Stimulated activated CD4-positive, alpha-beta T cell treated with anti-CD3 and anti-CD28 coated beads, Interleukin-12 subunit alpha, Interleukin-12 subunit beta, amount 100 ng/mL, for 48 hours (primary cell): ENCODE results near the gene RBFOX1.

Experiments
- DNase-seq, 3 donors: peaks; one replicate each; pipeline ENCODE4 v3.0.0-alpha.2; 2020; ENCODE audit warnings: low read depth in 2 of 3, low spot score in 1 of 3

Gene RBFOX1

DNA sequence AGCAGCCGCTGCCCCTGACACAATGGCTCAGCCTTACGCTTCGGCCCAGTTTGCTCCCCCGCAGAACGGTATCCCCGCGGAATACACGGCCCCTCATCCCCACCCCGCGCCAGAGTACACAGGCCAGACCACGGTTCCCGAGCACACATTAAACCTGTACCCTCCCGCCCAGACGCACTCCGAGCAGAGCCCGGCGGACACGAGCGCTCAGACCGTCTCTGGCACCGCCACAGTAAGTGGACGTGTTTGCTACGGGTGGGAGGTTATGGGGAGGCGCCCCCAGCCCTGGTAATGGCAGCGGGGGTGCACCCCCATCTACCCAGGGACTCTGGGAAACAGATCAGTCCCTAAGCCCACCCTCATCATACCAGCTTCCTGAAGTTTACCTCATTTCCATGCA lies 185.5 kb downstream of the RBFOX1 start:
- no peak for DNase-seq

- no peak for DNase-seq
These were observed 189.2 kb downstream of the RBFOX1 start for GRCh38 chr16:7521834-7522233.

GRCh38 chr16:7524419-7524818 lies 191.8 kb downstream of the RBFOX1 start:
- no peak for DNase-seq

DNA sequence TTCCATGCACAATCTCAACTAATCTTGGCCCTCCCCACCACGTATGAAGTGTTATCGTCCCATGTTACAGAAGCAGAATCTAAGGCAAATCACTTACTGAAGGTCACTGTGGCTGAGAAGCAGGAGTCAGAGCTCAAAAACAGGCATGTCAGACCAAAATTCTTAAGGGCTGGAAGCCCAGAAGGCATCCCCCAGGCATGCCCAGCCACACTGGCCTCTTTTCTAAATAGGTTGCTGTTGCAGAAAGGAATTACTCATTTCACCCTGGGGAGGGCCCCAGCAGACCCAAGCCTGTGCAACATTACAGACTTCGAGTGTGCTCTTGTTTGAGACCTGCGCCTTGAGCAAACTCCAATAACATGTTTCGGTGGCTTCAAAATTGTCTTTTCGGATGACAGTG lies 194.1 kb downstream of the RBFOX1 start:
- DNase-seq: no peak

- DNase-seq: no peak
These were observed 199.9 kb downstream of the RBFOX1 start for GRCh38 chr16:7532534-7532933.

GRCh38 chr16:7534749-7535148 lies 202.1 kb downstream of the RBFOX1 start:
- no peak for DNase-seq

- DNase-seq: no peak
These were observed 208.4 kb downstream of the RBFOX1 start for GRCh38 chr16:7541026-7541425.

DNA sequence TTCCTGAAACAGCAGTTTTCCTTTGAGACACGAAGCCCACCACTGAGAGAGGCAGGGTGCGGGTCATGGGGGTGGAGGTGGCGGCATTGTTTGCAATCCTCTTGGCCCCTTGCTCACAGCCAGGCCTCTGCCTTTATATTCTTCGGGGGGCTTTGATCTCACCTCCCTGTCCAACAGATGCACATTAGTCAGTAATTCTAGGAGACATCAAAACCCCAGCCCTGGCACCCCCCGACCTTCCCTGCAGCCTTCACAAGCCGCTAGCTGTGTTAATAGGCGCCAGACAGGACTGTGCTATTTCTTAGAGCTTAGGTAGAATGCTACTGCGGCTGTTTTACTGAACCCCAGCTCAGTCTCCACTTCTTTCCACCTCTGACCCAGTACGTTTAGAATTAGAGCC lies 212.6 kb downstream of the RBFOX1 start:
- DNase-seq: no peak

GRCh38 chr16:7546948-7547347 lies 214.3 kb downstream of the RBFOX1 start:
- DNase-seq: no peak

GRCh38 chr16:7547736-7548135 lies 215.1 kb downstream of the RBFOX1 start:
- no peak for DNase-seq

DNA sequence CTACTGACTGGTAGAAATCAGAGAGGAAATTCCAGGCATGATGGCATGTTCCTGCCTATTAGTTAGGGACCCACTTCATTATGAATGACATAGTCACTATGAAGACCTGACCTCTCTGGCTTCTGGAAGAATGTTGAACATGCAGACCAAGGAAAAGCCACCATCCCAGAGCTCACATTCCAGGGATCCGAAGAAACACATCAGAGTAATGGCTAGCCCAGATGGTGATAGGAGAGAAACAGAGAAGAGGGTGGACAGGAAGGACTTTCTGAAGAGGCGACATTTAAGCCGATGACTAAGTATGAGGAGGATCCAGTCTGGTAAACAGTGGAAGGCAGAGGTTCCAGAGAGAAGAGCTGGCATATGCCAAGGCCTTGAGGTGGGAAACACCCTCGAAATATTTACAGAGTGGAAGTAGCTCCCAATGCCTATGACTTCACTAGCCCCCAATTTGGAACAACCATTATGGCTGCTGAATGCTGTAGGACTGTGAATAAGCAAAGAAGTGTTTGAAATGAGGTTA lies 216.2 kb downstream of the RBFOX1 start:
- no peak for DNase-seq

DNA sequence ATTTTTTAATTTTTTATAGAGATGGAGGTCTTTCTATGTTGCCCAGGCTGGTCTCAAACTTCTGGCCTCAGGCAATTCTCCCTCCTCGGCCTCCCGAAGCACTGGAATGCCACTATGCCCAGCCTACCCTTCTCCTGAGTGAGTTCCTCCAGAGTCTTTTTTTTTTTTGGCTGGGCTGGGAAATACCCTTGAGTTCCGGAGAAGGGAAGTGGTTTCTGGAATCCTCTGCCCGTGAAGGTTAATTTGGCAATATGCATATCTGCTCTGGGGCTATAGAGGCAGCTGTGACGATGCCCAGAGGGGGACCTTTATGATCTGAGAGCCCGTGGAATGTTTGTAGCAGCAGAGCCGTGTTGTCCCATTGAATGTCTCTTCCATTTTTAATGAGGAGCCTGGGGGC lies 217.5 kb downstream of the RBFOX1 start:
- no peak for DNase-seq

GRCh38 chr16:7555459-7555858 lies 222.8 kb downstream of the RBFOX1 start:
- DNase-seq: no peak

GRCh38 chr16:7561908-7562405 lies 229.3 kb downstream of the RBFOX1 start:
- DNase-seq: no peak

- DNase-seq: no peak
These were observed 233.7 kb downstream of the RBFOX1 start for GRCh38 chr16:7566360-7566759.

- no peak for DNase-seq
These were observed 238.7 kb downstream of the RBFOX1 start for GRCh38 chr16:7571366-7571765.

DNA sequence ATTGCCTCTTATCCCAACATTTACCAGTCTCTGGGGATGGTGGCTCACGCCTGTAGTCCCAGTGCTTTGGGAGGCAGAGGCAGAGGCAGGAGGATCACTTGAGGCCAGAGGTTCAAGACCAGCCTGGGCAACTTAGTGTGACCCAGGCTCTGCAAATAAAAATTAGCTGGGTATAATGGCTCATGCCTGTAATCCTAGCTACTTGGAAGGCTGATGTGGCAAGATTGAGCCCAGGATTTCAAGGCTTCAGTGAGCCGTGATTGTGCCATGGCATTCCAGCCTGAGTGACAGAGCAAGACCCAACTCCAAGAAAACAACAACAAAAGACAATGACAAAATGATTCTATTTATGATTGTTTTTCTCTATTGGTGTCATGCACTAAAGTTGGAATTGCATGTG lies 244.9 kb downstream of the RBFOX1 start:
- DNase-seq: no peak

DNA sequence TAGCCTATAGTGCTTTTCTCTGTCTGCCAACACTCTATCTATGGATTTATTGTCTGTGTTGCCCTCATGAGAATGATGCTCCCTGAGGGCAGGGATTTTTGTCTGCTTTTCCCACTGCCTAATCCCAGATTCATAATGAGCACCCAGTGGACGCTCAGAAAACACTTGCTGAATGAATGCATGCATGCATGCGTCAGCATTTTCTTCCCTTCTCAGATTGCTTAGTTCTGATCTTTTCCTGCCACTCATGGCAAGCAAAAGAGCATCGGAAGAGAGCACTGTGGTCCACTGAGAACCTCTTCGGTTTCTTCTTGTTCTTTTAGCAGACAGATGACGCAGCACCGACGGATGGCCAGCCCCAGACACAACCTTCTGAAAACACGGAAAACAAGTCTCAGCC lies 246.8 kb downstream of the RBFOX1 start:
- no peak for DNase-seq

GRCh38 chr16:7581175-7581574 lies 248.5 kb downstream of the RBFOX1 start:
- no peak for DNase-seq

DNA sequence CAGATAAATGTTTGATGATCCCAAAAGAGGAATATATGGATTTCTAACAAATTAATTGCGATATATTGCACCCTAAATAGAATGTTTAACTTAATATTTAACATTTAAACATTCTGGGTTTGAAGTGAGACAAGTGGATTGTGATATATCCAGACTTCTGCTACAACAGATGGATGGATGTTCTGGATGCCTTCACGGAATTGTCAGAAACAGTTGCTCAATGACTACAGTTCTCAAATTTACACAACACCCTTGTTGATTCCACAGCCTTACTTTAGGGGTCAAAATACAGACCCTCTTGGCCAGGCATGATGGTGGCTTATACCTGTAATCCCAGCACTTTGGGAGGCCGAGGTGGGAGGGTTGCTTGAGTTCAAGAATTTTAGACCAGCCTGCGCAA lies 250.8 kb downstream of the RBFOX1 start:
- DNase-seq: no peak

- DNase-seq: no peak
These were observed 251.9 kb downstream of the RBFOX1 start for GRCh38 chr16:7584561-7584960.

- DNase-seq: no peak
These were observed 253.1 kb downstream of the RBFOX1 start for GRCh38 chr16:7585705-7586104.

- no peak for DNase-seq
These were observed 258.3 kb downstream of the RBFOX1 start for GRCh38 chr16:7590934-7591333.

DNA sequence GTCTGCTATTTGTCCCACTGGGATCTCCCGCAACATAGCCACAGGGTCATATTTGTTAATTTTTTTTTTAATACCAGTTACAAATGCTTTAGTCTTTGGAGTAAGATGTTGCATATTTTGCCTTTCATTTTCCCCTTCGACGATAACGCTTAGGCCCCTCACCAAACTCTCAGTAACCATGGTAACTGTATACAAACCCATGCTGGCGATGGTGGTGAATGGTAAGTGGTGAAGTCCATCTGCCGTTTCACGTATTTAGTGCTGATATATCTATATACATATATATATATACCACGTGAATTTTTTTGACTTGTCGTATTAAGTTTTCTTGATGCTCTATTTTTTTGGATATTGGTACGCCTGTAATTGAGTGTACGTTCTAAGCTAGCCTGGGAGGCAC lies 263.7 kb downstream of the RBFOX1 start:
- no peak for DNase-seq
